ENCODE data around the gene NPPC. TPM values are rescaled to one million over a fixed set of nuclear protein-coding genes. Genes with fewer than 3 reads are reported as not detected.

The NPPC gene
- polyA plus RNA-seq, 1 of the 3 experiments (the other 2 are of a cell fraction) = not detected

- H3K9me2 ChIP-seq = no peaks in the 10 kb centered on the region
- 73% methylated on average over 7 of the region's 7 CpGs for WGBS (ENCODE audit: low lambda C conversion rate)
- no peak for TF ChIP-seq EZH2phosphoT487 (IDR thresholded peaks at IDR 0.05; ENCODE audit: borderline replicate concordance, low read depth)
- no peak for TF ChIP-seq TEAD4 (IDR thresholded peaks at IDR 0.05; ENCODE audit: borderline replicate concordance, insufficient read depth)
- no peak for TF ChIP-seq ZBTB33 (IDR thresholded peaks at IDR 0.05; ENCODE audit: borderline replicate concordance, low read depth)
- no peak for TF ChIP-seq YY1 (IDR thresholded peaks at IDR 0.05; ENCODE audit: low read depth)
- no peak for TF ChIP-seq USF2 (IDR thresholded peaks at IDR 0.05; ENCODE audit: borderline replicate concordance, low read depth, low read length)
- no peak for TF ChIP-seq CHD2 (IDR thresholded peaks at IDR 0.05; ENCODE audit: low read length, partially characterized antibody)
- TF ChIP-seq MEF2A (IDR thresholded peaks at IDR 0.05; ENCODE audit: borderline replicate concordance, low read depth) = no peak
- no peak for TF ChIP-seq CTCF (IDR thresholded peaks at IDR 0.05)
- no peak for TF ChIP-seq EP300 (IDR thresholded peaks at IDR 0.05; ENCODE audit: borderline replicate concordance in 1 of 2, low read depth in 1 of 2, low read length in 1 of 2)
- no peak for TF ChIP-seq NRF1 (IDR thresholded peaks at IDR 0.05; ENCODE audit: low read depth, low read length)
- TF ChIP-seq REST (IDR thresholded peaks at IDR 0.05; ENCODE audit: low read depth, low read length) = no peak
- TF ChIP-seq FOXJ3 (CRISPR knock-in tag; IDR thresholded peaks at IDR 0.05) = no peak
- no peak for TF ChIP-seq USF1 (IDR thresholded peaks at IDR 0.05; ENCODE audit: borderline replicate concordance, low read depth)
- no peak for TF ChIP-seq ELF1 (IDR thresholded peaks at IDR 0.05)
- TF ChIP-seq POLR2AphosphoS5 (IDR thresholded peaks at IDR 0.05; ENCODE audit: low read depth, low read length) = no peak
- TF ChIP-seq JUND (IDR thresholded peaks at IDR 0.05) = no peak
- no peak for TF ChIP-seq RAD21 (IDR thresholded peaks at IDR 0.05; ENCODE audit: low read length)
- TF ChIP-seq IRF3 (IDR thresholded peaks at IDR 0.05; ENCODE audit: low read depth, low read length) = no peak
- no peak for TF ChIP-seq TAF1 (IDR thresholded peaks at IDR 0.05; ENCODE audit: borderline replicate concordance, low read depth, low read length)
- no peak for TF ChIP-seq FOXM1 (IDR thresholded peaks at IDR 0.05; ENCODE audit: low read depth)
- no peak overlapping the region for H3K4me2 ChIP-seq
- no peak overlapping the region for H3K27ac ChIP-seq (ENCODE audit: low read depth in 2 of 2, low read length in 1 of 2)
- no peak overlapping the region for H3K4me3 ChIP-seq (ENCODE audit: low read depth in 2 of 2, low read length in 1 of 2)
- H3K9me3 ChIP-seq = no peaks in the 10 kb centered on the region
- H4K20me1 ChIP-seq (ENCODE audit: insufficient read depth) = no peaks in the 10 kb centered on the region
- H3K9ac ChIP-seq = no peak overlapping the region
- no peak for DNase-seq
- H3K79me2 ChIP-seq (ENCODE audit: insufficient read depth) = no peaks in the 10 kb centered on the region
- CTCF ChIA-PET = no interaction called here
- no peaks in the 10 kb centered on the region for H3K4me1 ChIP-seq (ENCODE audit: control insufficient read depth in 1 of 2, insufficient read depth in 2 of 2, low read depth in 1 of 2, low read length in 1 of 2)
- H3K27me3 ChIP-seq (ENCODE audit: insufficient read depth) = no peaks in the 10 kb centered on the region; the same call in 1 of the 2 replicates
- POLR2A ChIA-PET = no interaction called here
- no peaks in the 10 kb centered on the region for H3F3A ChIP-seq (replicated peaks; ENCODE audit: insufficient read depth)
- no peak overlapping the region for H2AFZ ChIP-seq (ENCODE audit: low read depth)
- H3K36me3 ChIP-seq (replicated peaks in 1 of 2; ENCODE audit: control insufficient read depth in 1 of 2, insufficient read depth in 2 of 2, low read length in 1 of 2) = no peaks in the 10 kb centered on the region
Observed at GRCh38 chr2:231947694-231948093, 21.5 kb upstream of the NPPC start.
